ENCODE data around the gene TRAF5.
A peak's percentile ranks its signal among the peaks of the same experiment; 100 is the strongest.
"Not testable (repeated sequence)": the region's sequence is repeated elsewhere in the genome, so short reads cannot be mapped to it uniquely, and the experiment has no call there.

The TRAF5 gene

DNA sequence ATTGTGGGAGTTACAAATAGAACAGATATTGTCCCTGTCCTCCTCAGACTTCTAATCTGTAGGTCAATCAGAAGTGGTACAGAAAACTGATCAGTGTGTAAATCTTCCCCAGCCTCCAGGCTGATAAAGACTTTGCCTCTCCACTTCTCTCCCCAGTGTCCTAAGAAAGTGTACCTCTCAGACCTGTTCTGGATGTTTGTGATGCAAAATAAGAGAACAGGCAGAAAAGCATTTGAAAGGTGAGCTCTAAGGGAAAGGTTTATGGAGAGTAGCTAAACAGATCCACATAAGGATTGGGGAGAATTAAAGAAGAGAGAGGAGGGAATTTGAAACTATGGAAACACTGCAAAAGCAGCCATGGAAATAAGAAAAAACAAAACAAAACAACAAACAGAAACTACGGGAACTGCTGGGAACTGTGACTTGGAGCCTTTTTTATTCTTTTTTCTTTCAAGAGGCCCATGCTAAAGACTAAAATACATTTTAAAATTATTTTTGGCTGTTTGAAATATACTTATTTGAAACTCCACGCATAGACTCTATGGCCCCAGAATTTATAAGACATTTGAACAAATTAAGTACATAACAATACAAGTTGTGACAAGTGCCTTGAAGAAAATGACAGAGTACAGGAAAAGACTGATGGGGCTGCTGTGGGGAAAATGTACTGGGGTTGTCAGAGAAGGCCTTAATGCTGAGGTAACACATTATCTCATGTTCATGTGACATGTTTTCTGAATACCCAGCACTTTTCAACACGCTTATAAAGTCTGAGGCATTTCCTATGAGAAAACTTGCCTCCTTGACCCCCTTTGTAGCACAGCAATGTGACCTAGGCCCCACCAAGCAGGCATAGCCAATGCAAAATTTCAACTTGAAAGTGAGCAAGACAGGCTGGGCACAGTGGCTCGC lies 51.2 kb downstream of the TRAF5 start:
- H3K27me3 Mint-ChIP-seq: no peaks in the 10 kb centered on the region
- ATAC-seq: no peak
- peak overlapping the region in 1 of 2 donors; percentile 36 for H3K27ac Mint-ChIP-seq
- no peak overlapping the region for H3K4me3 Mint-ChIP-seq
- peaks cover 50% of the 10 kb centered on the region for H3K4me1 Mint-ChIP-seq
- DNase-seq: no peak
- H3K9me3 Mint-ChIP-seq: no peaks in the 10 kb centered on the region

DNA sequence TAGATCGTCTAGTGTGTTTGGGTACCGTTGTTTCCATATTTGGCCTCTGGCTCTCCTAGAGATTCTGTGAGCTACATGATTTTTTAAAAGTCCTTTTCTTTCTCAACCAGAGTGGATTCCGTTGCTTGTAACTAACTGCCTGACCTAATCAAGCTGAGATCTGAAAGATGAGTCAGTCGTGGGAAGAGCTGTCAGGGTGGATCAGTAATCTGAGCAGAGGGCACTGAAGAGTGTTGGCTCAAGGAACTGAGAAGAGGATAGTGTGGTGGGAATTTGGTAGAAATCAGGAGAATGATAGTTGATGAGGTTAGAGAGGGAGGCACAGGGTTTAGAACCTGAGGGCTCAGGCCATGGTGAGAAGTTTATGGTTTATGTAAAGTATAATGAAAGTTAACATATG lies 52.2 kb downstream of the TRAF5 start:
- no peaks in the 10 kb centered on the region for H3K27me3 Mint-ChIP-seq
- no peak for DNase-seq
- ATAC-seq: peak; percentile 63
- H3K4me3 Mint-ChIP-seq: no peak overlapping the region
- no peaks in the 10 kb centered on the region for H3K9me3 Mint-ChIP-seq
- no peak overlapping the region for H3K27ac Mint-ChIP-seq
- H3K4me1 Mint-ChIP-seq: peaks cover 55% of the 10 kb centered on the region

GRCh38 chr1:211379446-211379845 lies 52.8 kb downstream of the TRAF5 start:
- Mint-ChIP-seq H3K4me1 (peaks cover 57% of the 10 kb centered on the region), H3K27me3 (no peaks in the 10 kb centered on the region), H3K27ac (no peak overlapping the region), H3K4me3 (no peak overlapping the region), H3K9me3 (no peaks in the 10 kb centered on the region)
- ATAC-seq (no peak), DNase-seq (no peak)

DNA sequence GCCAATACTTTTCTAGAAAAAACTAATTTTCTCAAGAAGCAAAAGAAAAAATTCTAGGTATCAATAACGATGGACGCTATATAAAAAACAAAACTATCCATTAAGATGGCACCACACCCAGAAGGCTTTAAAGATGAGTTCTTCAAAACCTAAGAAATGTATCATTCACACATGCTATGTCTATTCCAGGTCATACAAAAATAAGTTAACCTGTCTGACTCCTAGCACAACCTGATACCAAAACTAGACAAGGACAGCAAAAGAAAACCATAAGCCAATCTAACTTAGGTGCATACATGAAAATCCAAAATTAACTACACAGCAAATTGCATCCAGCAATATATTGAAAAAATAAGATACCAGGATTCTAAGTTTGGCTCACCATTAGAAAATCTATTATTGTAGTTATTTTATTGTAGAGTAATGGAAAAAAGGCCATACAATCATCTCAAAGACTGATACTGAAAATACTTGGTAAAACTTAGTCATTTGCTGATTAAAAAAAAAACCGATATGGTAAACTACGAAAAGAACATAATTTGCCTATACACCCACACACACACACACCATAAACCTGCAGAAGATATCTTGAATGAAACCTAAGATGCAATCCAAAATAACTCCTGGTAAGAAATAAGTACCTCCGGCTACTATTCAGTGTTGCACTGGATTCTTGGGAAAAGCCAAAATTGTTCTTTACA lies 55.0 kb downstream of the TRAF5 start:
- H3K4me1 Mint-ChIP-seq: peaks cover 52% of the 10 kb centered on the region
- peak overlapping the region; percentile 90 to 93 for H3K4me3 Mint-ChIP-seq
- peak; percentile 44 for ATAC-seq
- DNase-seq: no peak
- no peaks in the 10 kb centered on the region for H3K27me3 Mint-ChIP-seq
- peak overlapping the region; percentile 16 to 76 for H3K27ac Mint-ChIP-seq
- H3K9me3 Mint-ChIP-seq: no peaks in the 10 kb centered on the region

DNA sequence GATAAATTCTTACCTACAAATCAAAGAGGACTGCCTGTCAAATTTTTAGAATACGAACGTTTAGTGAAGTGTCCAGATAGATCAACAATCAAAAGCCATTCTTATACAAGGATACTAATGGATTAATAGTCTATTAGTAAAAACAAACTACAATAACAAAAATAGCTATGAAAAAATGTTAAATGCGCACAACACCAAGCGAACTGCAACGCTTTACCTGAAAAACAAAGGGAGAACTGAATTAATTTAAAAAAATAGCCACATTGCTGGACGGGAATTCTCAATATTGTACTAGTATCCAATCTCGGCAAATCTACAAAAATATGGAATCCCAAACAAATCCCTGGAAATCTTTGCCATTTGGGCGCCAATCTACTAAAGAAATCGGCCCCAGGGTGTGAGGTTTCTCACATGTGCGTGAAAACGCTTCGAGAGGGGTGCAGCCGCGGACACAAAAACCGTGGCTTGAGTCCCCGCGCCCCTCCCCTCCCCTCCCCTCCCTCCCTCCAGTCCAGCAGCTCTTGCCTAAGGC lies 55.6 kb downstream of the TRAF5 start:
- Mint-ChIP-seq H3K27ac (peak overlapping the region; percentile 96 to 99), H3K4me1 (peaks cover 46% of the 10 kb centered on the region), H3K4me3 (peak overlapping the region; percentile 90 to 93), H3K27me3 (no peaks in the 10 kb centered on the region), H3K9me3 (no peaks in the 10 kb centered on the region)
- ATAC-seq: no peak
- no peak for DNase-seq

- Mint-ChIP-seq H3K27ac (peak overlapping the region; percentile 96 to 99), H3K27me3 (no peaks in the 10 kb centered on the region), H3K4me3 (peak overlapping the region; percentile 90 to 93), H3K9me3 (no peaks in the 10 kb centered on the region), H3K4me1 (peaks cover 40% of the 10 kb centered on the region)
- peak; percentile 66 to 83 for DNase-seq
- ATAC-seq: peak; percentile 91
These were observed 56.3 kb downstream of the TRAF5 start for GRCh38 chr1:211382714-211383480.

- no peaks in the 10 kb centered on the region for H3K27me3 Mint-ChIP-seq
- DNase-seq (no peak), ATAC-seq (no peak)
- H3K9me3 Mint-ChIP-seq: no peaks in the 10 kb centered on the region
- H3K4me3 Mint-ChIP-seq: no peak overlapping the region
- H3K4me1 Mint-ChIP-seq: peaks cover 30% of the 10 kb centered on the region
- H3K27ac Mint-ChIP-seq: no peak overlapping the region
These were observed 57.9 kb downstream of the TRAF5 start for GRCh38 chr1:211384524-211384923.

DNA sequence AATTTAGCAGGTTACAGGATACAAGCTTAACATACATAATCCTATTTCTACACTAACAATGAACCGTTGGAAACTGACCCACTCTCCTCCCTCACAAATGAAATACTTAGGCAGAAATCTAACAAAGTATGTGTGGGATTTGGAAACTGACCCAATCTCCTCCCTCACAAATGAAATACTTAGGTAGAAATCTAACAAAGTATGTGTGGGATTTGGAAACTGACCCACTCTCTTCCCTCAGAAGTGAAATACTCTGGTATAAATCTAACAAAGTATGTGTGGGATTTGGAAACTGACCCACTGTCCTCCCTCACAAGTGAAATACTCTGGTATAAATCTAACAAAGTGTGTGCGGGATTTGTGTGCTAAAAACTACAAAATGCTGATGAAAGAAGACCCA lies 60.3 kb downstream of the TRAF5 start:
- no peaks in the 10 kb centered on the region for H3K27me3 Mint-ChIP-seq
- no peaks in the 10 kb centered on the region for H3K9me3 Mint-ChIP-seq
- H3K27ac Mint-ChIP-seq: no peak overlapping the region
- H3K4me1 Mint-ChIP-seq: peaks cover 12% of the 10 kb centered on the region
- DNase-seq (no peak), ATAC-seq (no peak)
- no peak overlapping the region for H3K4me3 Mint-ChIP-seq

GRCh38 chr1:211390829-211391228 lies 64.2 kb downstream of the TRAF5 start:
- ATAC-seq, H3K4me1 Mint-ChIP-seq, H3K27me3 Mint-ChIP-seq, DNase-seq, H3K9me3 Mint-ChIP-seq, H3K4me3 Mint-ChIP-seq, H3K27ac Mint-ChIP-seq: not testable (repeated sequence)

DNA sequence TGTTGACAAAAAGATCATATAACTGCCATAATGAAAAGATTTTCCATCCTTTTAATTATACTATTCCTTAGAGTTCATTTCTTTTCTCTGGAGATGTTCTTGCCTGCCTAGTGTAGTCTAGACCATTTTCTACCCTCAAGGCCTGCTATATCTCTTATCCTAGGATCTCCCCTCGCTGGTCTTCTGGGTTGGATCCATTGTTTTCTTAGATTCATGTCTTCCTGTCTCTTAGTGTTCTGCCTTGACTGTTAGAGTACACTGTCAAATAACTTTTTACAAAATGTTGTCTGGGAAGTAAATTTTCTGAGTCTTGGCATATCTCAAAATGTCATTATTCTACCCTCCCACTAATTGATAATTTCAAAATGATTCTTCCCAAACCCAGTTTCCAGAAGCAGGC lies 66.6 kb downstream of the TRAF5 start:
- H3K27me3 Mint-ChIP-seq: no peaks in the 10 kb centered on the region
- H3K27ac Mint-ChIP-seq: no peak overlapping the region
- no peaks in the 10 kb centered on the region for H3K4me1 Mint-ChIP-seq
- no peak for ATAC-seq
- no peaks in the 10 kb centered on the region for H3K9me3 Mint-ChIP-seq
- no peak overlapping the region for H3K4me3 Mint-ChIP-seq
- no peak for DNase-seq

DNA sequence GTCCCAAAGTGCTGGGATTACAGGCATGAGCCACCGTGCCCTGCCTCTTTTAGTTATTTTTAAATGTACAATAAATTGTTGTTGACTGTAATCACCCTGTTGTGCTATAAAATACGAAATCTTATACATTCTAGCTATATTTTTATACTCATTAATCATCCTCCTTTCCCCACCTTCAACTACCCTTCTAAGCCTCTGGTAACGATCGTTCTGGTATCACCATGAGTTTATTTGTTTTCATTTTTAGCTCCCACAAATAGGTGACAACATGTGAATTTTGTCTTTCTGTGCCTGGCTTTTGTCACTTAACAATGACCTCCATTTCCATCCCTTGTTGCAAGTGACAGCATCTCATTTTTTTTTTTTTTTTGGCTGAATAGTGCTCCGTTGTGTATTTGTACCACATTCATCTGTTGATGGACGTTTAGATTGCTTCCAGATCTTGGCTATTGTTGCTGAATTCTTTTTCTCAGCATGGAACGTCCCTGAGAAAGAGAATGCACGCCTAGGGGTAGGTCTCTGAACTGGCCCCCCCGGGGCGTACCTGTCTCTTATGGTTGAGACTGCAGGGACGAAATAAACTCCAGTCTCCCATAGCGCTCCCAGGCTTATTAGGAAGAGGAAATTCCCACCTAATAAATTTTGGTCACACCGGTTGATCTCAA lies 71.8 kb downstream of the TRAF5 start:
- not testable (repeated sequence) for DNase-seq, H3K27ac Mint-ChIP-seq, ATAC-seq, H3K27me3 Mint-ChIP-seq, H3K4me1 Mint-ChIP-seq, H3K4me3 Mint-ChIP-seq, H3K9me3 Mint-ChIP-seq

DNA sequence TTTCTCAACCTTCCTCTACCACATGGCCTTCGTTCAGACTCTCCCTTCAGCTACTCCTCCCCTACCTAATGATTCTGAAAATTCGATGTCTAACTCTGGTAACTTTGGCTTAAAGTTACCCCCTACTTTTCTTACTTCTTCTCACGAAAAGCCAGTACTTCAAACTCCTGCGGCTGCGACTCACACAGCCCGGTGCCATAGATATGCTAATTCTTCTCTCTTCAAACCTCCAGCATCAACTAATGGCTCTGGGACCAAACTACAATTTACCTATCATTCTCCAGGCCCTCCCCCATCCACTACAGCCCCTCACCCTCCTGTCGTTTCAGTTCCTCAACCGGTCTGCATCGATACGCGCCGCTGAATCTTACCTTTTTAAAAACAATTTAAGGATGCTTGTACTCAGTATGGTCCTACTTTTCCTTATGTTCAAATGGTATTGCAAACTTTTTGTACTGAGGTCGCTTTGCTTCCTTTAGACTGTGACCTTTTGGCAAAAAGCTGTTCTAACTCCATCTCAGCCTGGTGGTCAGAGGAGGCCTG lies 73.3 kb downstream of the TRAF5 start:
- not testable (repeated sequence) for H3K27ac Mint-ChIP-seq, H3K4me3 Mint-ChIP-seq, H3K27me3 Mint-ChIP-seq, DNase-seq, ATAC-seq, H3K9me3 Mint-ChIP-seq, H3K4me1 Mint-ChIP-seq

- H3K9me3 Mint-ChIP-seq: peaks cover 15 to 18% of the 10 kb centered on the region in 2 donors
- not testable (repeated sequence) for ATAC-seq, H3K4me3 Mint-ChIP-seq, DNase-seq, H3K4me1 Mint-ChIP-seq, H3K27ac Mint-ChIP-seq, H3K27me3 Mint-ChIP-seq
These were observed 75.1 kb downstream of the TRAF5 start for GRCh38 chr1:211401751-211402150.

- not testable (repeated sequence) for H3K27ac Mint-ChIP-seq, H3K27me3 Mint-ChIP-seq, ATAC-seq, DNase-seq, H3K4me3 Mint-ChIP-seq
- Mint-ChIP-seq H3K9me3 (peaks cover 24 to 27% of the 10 kb centered on the region in 2 donors), H3K4me1 (peaks cover 16% of the 10 kb centered on the region)
These were observed 79.5 kb downstream of the TRAF5 start for GRCh38 chr1:211406086-211406485.

DNA sequence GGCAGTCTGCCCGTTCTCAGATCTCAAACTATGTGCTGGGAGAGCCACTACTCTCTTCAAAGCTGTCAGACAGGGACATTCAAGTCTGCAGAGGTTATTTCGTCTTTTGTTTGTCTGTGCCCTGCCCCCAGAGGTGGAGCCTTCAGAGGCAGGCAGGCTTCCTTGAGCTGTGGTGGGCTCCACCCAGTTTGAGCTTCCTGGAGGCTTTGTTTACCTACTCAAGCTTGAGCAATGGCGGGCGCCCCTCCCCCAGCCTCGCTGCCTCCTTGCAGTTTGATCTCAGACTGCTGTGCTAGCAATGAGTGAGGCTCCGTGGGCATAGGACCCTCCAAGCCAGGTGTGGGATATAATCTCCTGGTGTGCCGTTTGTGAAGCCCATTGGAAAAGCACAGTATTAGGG lies 81.1 kb downstream of the TRAF5 start:
- not testable (repeated sequence) for DNase-seq, H3K27me3 Mint-ChIP-seq, H3K4me3 Mint-ChIP-seq, ATAC-seq, H3K27ac Mint-ChIP-seq
- Mint-ChIP-seq H3K9me3 (peaks cover 23 to 24% of the 10 kb centered on the region in 2 donors), H3K4me1 (peaks cover 16% of the 10 kb centered on the region)
